ENCODE data around the gene ZSCAN5C.
"Not testable (repeated sequence)": the region's sequence is repeated elsewhere in the genome, so short reads cannot be mapped to it uniquely, and the experiment has no call there.

ZSCAN5C gene

DNA sequence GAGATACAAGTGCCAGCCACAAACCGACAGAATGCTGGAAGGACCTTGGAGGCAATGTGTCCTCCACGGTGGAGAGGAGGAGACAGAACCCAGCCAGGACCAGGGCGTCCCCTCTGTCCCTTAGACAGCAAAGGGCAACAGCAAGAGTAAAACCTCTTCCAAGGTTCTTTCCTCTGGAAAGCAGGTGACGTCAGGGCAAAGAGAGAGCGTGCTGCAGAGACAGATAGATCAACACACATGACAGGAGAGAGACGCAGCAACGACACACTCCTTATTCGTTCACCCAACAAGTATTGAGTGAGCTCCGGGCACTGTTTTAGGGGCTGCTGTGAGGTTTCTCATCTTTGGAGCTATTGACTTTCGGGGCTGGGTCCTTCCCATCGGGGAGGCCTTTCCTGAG lies 27.5 kb upstream of the ZSCAN5C start:
- TF ChIP-seq, protein P1, sequence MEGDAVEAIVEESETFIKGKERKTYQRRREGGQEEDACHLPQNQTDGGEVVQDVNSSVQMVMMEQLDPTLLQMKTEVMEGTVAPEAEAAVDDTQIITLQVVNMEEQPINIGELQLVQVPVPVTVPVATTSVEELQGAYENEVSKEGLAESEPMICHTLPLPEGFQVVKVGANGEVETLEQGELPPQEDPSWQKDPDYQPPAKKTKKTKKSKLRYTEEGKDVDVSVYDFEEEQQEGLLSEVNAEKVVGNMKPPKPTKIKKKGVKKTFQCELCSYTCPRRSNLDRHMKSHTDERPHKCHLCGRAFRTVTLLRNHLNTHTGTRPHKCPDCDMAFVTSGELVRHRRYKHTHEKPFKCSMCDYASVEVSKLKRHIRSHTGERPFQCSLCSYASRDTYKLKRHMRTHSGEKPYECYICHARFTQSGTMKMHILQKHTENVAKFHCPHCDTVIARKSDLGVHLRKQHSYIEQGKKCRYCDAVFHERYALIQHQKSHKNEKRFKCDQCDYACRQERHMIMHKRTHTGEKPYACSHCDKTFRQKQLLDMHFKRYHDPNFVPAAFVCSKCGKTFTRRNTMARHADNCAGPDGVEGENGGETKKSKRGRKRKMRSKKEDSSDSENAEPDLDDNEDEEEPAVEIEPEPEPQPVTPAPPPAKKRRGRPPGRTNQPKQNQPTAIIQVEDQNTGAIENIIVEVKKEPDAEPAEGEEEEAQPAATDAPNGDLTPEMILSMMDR (conservative IDR thresholded peaks at IDR 0.05; ENCODE audit: low read depth, low read length): no peak
- no peak overlapping the region for H3K4me3 ChIP-seq (ENCODE audit: low read length)
- DNase-seq (ENCODE audit: low read depth): no peak

DNA sequence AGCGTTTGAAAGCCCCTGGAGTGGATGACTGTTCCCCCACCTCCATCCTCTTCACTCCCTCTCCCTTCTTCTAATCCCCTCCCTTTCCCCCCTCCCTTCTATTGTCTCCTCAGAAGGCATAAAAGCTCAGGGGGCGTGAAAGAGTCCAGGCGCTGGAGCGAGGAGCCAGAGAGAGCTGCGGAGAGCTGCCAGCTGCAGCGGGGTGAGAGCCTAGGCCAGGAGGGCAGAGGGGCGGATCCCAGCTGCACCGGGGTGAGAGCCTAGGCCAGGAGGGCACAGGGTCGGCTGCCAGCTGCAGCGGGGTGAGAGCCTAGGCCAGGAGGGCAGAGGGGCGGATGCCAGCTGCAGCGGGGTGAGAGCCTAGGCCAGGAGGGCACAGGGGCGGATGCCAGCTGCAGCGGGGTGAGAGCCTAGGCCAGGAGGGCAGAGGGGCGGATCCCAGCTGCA lies 26.2 kb upstream of the ZSCAN5C start, which contains the start of gene GALP:
TSS of gene GALP (plus strand) at position 148 of the 447 bp plus-strand sequence. CDS start 1,101 bp downstream, outside the sequence.
- not testable (repeated sequence) for H3K4me3 ChIP-seq (ENCODE audit: low read length)

DNA sequence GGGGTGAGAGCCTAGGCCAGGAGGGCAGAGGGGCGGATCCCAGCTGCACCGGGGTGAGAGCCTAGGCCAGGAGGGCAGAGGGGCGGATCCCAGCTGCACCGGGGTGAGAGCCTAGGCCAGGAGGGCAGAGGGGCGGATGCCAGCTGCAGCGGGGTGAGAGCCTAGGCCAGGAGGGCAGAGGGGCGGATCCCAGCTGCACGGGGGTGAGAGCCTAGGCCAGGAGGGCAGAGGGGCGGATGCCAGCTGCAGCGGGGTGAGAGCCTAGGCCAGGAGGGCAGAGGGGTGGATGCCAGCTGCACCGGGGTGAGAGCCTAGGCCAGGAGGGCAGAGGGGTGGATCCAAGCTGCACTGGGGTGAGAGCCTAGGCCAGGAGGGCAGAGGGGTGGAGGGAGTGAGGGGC lies 25.8 kb upstream of the ZSCAN5C start:
- H3K4me3 ChIP-seq (ENCODE audit: low read length); DNase-seq (ENCODE audit: low read depth): not testable (repeated sequence)

More for the DNA sequence above, 26.2 kb upstream of the ZSCAN5C start, which contains the start of gene GALP:
- not testable (repeated sequence) for DNase-seq (ENCODE audit: low read depth)

DNA sequence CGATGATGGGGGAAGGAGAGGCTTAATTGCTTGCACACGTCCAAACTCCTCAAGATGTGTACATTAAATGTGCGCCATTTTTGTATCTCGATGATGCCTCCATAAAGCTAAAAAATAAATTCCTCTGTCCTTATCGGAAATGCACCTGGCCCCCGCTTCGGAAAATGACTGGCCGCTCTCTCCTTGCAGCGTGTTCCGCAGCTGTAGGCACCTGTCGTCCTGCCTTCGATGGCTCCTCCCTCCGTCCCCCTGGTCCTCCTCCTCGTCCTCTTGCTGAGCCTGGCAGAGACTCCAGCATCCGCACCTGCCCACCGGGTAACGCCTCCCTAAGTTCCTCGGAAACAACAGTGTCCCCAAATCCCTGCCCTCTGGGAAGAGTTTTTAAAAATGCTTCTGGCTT lies 25.2 kb upstream of the ZSCAN5C start:
- H3K4me3 ChIP-seq (ENCODE audit: low read length): no peak overlapping the region
- TF ChIP-seq, protein P1 (conservative IDR thresholded peaks at IDR 0.05; ENCODE audit: low read depth, low read length): no peak
- no peak for DNase-seq (ENCODE audit: low read depth)

DNA sequence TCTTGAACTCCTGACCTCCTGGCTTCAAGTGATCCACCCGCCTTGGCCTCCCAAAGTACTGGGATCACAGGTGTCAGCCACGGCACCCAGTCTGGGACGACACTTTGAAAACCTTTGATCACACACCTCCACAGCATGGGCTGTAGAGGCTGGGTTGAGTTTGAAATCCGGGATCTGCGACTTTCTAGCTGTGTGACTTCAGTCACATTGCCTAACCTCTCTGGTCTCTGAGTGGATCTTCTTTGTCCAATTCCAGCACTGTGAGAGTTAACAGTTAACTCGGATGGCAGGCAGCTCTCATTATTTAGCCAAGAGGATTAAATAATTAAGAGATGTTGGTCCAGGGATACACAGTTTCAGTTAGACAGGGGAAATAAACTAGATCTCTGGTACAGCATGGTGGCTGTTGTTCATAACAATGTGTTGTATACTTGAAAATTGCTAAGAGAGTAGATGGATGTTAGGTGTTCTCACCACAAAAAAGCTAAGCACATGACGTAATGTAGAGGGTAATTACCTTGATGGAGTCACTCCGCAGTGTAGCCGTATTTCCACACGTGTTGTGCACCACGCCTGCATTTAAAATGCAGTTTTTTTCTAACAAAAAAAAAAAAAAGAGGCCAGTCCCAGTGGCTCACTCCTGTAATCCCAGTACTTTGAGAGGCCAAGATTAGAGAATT lies 24.4 kb upstream of the ZSCAN5C start:
- H3K4me3 ChIP-seq (ENCODE audit: low read length): no peak overlapping the region
- TF ChIP-seq, protein P1 (conservative IDR thresholded peaks at IDR 0.05; ENCODE audit: low read depth, low read length): no peak
- DNase-seq (ENCODE audit: low read depth): no peak

DNA sequence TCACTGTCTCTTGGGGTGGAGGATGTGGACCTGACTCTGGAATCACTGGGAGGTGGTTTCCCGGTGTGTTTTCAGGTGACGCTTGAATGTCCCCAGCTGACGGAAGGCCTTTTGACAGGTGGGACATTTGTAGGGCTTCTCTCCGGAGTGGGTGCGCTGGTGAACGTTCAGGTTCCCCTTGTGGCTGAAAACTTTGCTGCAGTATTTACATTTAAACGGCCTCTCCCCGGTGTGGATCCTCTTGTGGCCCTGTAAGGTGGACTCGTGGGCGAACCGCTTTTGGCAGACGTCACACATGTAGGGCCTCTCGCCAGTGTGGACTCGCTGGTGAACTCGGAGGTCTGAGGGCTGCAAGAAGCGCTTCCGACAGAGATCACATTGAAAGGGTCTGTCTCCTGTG lies 12.3 kb upstream of the ZSCAN5C start:
- TF ChIP-seq, protein P1 (conservative IDR thresholded peaks at IDR 0.05; ENCODE audit: low read depth, low read length): no peak
- DNase-seq (ENCODE audit: low read depth): no peak
- H3K4me3 ChIP-seq (ENCODE audit: low read length): no peak overlapping the region

DNA sequence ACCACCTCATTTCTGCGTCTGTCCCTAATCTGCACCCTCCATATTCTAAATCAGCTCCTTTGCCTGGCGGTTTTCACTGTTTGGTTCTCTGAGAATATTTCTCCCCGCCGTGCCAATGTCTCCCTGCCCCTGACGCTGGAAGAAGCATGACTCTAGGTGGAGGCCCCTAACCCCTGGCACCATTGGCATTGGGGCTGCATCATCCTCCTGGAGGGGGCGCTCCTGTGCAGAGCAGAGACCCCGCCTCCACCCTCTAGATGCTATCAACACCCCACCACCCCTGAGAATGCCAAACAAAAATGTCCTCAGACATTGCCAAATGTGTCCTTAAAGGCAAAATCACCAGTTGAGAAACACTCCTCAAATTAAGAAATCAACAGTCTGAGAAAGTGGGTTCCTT lies 11.0 kb upstream of the ZSCAN5C start:
- no peak for DNase-seq (ENCODE audit: low read depth)
- TF ChIP-seq, protein P1 (conservative IDR thresholded peaks at IDR 0.05; ENCODE audit: low read depth, low read length): no peak
- no peak overlapping the region for H3K4me3 ChIP-seq (ENCODE audit: low read length)

DNA sequence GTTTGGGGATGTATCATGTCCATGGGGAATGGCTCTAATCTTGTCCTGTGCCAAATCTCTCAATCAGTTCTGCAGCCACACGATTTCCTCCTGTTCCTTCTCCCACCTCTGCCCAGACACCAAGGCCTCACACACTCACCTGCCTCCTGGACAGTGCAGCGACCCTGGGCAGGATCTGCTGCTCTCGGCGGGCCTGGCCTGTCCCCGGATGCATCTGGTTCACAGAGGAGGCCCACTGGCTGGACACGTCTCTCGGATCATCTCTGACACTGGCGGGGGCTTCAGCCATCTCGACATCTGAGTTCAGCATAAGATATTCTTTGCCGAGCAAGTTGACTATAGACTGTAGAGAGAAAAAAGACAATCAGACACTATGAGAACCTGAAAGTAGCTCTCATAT lies 10.4 kb upstream of the ZSCAN5C start:
- H3K4me3 ChIP-seq (ENCODE audit: low read length): no peak overlapping the region
- TF ChIP-seq, protein P1 (conservative IDR thresholded peaks at IDR 0.05; ENCODE audit: low read depth, low read length): no peak
- no peak for DNase-seq (ENCODE audit: low read depth)

Measured in retinal pigment epithelial cell (primary cell).